DND-41 (cell line): ENCODE data around the gene DNASE1L2.

Source experiments
- CTCF ChIP-seq: IDR thresholded peaks from 2 replicates; pipeline ENCODE4 v1.5.1; 2012; ENCODE audit warnings: borderline replicate concordance, low read length, moderate library complexity, mild to moderate bottlenecking; ENCODE audit not compliant: poor library complexity, severe bottlenecking; ENCODE audit errors: extremely low read depth
- EZH2 ChIP-seq: IDR thresholded peaks from 3 replicates; pipeline ENCODE4 v1.6.1; 2012; ENCODE audit warnings: borderline replicate concordance, low read depth, mild to moderate bottlenecking, moderate library complexity, low read length, inconsistent platforms; ENCODE audit not compliant: severe bottlenecking

GRCh38 chr16:2229632-2230250, 6.5 kb upstream of the DNASE1L2 start:
- TF ChIP-seq CTCF = no peak
- TF ChIP-seq EZH2 = no peak
